Stimulated activated CD8-positive, alpha-beta memory T cell treated with anti-CD3 and anti-CD28 coated beads, Interleukin-4, amount 100 ng/mL, for 4 hours (primary cell): ENCODE measurements around the gene SOCS1.

Source experiments
- DNase-seq, 2 donors: peaks; one replicate each; pipeline ENCODE4 v3.0.0-alpha.2; 2020; ENCODE audit warnings: low read depth in 2 of 2, low spot score in 1 of 2

Gene SOCS1

GRCh38 chr16:11248133-11248532 is 7.9 kb downstream of the SOCS1 start:
- DNase-seq, result no peak

DNA sequence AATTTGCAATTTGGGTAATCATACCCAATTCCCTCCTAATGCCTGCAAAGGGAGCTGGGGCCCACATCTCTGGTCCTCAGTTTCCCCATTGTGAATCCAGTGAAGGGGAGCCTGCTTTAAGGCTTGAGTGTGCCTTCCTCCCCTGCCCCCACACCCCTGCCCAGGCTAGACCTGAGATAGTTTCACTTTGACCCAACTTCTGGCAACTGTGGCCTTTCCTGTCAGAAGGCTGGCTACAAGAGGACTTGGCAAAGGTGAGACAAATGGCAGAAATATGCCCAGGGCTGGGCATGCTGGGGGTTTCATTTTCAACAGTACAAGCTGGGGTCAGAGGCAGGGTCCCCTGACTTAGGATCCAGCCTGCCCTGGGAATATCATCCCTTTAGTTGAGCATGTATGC is 10.0 kb downstream of the SOCS1 start:
- DNase-seq, result no peak

DNA sequence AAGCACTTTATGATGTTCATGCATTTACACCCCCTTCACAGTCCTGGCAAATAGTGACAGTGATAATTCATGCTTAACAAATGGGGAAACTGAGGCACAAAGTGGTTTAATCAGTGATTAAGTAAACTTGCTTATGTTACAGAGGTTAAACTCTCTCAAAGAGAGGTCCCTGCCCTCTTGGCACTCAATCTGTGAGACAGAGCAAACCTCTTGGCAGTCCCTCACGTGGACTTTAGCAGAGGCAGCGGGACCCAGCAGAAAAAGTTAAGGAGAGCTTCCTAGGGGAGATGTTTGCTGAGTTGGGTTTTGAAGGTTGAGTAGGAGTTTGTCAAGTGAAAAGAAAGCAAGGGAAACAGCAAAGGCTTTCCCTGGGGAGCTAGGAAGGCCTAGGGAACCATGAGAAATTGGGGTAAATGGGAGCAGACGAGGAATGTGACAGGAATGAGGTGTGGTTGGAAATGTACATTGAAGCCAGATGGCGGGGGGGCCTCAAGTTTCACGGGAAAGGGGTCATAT is 10.7 kb downstream of the SOCS1 start:
- DNase-seq, result no peak

DNA sequence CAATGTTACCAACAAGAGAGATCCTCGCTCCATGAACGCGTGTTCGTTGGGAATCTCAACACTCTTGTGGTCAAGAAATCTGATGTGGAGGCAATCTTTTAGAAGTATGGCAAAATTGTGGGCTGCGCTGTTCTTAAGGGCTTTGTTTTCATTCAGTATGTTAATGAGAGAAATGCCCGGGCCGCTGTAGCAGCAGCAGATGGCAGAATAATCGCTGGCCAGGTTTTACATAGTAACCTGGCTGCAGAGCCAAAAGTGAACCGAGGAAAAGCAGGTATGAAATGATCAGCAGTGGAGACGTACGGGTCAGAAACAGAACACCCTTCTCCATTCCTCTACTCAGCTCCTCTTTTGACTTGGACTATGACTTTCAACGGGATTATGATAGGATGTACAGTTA is 13.3 kb downstream of the SOCS1 start:
- no peak for DNase-seq

GRCh38 chr16:11241480-11242204 is 14.4 kb downstream of the SOCS1 start:
- DNase-seq, result no peak

GRCh38 chr16:11240636-11241473 is 15.1 kb downstream of the SOCS1 start:
- no peak for DNase-seq

GRCh38 chr16:11239644-11240632 is 16.1 kb downstream of the SOCS1 start:
- no peak for DNase-seq

GRCh38 chr16:11238272-11239202 is 17.5 kb downstream of the SOCS1 start:
- DNase-seq, result no peak

GRCh38 chr16:11236461-11237254 is 19.3 kb downstream of the SOCS1 start:
- DNase-seq, result no peak

DNA sequence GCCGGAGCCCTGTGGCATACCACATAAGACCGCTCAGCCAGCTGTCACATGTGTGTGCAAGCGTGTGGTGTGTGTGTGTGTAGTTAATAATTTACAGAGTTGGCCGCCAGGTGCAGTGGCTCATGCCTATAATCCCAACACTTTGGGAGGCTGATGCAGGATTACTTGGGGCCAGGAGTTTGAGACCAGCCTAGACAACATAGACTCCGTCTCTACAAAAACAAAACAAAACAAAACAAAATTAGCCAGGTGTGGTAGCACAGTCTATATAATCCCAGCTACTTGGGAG is 20.4 kb downstream of the SOCS1 start:
- DNase-seq, result no peak

- DNase-seq, result no peak
Observed at GRCh38 chr16:11234884-11235702, 20.9 kb downstream of the SOCS1 start.

DNA sequence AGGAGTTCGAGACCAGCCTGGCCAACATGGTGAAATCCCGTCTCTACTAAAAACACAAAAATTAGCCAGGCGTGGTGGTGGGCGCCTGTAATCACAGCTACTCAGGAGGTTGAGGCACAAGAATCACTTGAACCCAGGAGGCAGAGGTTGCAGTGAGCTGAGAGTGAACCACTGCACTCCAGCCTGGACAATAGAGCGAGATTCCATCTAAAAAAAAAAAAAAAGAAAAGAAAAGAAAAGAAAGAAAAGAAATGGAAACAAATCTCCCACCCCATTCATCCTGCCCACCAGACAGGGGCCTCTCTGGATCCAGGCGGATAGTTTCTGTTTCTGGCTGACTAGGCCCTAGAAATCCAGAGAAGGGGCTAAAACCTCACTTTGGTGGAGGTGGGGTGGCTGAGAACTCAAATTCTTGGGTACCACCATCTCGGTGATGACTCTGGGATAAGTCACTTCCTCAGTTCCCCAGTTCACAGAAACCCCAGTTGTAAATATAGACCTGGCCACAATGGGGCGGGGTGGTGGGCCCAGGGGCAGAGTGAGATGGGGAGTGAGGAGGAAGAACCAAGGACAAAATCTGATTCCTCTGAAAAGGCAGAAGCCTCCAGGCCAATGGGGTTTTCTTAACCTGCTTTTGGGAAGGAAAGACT is 22.2 kb downstream of the SOCS1 start:
- DNase-seq, result peak in 1 of 2 donors; percentile 65

DNA sequence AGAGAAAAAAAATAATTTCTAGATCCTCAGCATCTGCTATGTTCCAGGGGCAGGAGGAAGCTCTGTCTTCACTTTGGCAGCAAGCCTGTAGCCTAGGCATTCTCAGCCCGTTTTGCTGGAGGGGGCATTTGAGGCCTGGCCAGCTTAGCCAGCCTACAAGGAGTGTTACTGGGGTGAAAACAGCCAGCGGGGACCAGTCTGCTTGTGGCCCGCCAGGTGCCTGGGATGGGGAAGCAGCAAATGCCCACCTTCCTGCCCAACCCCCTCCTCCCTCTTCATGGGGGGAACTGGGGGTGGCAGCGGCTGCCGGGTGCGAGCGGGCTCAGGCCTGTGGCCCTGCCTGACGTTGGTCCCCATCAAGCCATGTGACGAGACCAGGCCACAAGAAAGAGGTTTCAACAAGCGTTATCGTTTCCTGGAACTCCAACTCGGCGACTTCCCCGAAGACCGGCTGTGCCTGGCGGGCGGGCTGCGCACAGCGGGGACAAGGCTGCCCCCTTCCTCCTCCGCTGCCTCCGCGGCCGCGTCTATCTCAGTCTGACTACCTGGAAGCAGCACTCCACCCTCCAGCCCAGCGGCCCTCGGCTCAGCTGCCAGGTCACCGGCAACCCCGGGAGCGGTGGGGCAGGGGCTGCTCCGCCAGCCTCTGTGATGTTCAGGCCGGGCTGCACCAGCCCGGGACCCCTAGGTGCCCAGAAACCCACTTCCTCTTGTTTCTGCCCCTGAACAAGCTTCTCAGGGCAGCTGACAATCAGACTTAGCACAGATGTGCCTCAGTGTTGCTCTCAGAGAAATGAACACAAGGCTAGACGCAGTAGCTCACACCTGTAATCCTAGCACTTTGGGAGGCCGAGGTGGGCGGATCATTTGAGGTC is 22.9 kb downstream of the SOCS1 start:
- DNase-seq, result peak; percentile 74 to 79

DNA sequence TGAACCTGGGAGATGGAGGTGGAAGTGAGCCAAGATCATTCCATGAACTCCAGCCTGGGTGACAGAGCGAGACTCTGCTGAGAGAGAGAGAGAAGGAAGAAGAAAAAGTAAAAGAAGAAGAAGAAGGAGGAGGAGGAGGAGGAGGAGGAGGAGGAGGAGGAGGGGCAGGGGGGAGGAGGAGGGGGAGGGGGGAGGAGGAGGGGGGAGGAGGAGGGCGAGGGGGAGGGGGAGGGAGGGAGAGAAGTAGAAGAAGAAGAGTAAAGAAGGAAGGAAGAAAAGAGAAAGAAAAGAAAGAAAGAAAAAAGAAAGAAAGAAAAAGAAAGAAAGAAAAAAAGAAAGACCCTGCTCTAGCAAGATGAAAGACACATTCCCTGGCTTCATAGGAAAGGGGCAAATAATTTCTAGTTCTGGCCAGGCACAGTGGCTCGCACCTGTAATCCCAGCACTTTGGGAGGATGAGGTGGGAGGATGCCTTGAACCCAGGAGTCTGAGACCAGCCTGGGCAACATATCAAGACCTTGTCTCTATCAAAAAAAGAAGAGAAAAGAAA is 23.6 kb downstream of the SOCS1 start:
- no peak for DNase-seq

GRCh38 chr16:11231367-11231970 is 24.5 kb downstream of the SOCS1 start:
- DNase-seq, result no peak

- DNase-seq, result no peak
Observed at GRCh38 chr16:11229906-11230305, 26.1 kb downstream of the SOCS1 start.
